ENCODE data around the gene OSER1. TPM values are rescaled to one million over a fixed set of nuclear protein-coding genes. Genes with fewer than 3 reads are reported as not detected.

OSER1 gene
- total RNA-seq, 1 experiment from 2014 or later = 35.7 TPM

GRCh38 chr20:44182135-44182765 is 28.3 kb downstream of the OSER1 start:
- H3K4ac ChIP-seq (ENCODE audit: low read depth, low read length) = no peak overlapping the region
- no peaks in the 10 kb centered on the region for H3K27me3 ChIP-seq (ENCODE audit: insufficient read depth, low read length)
- H3K56ac ChIP-seq (ENCODE audit: insufficient read length, low read depth, low read length) = no peak overlapping the region
- H3K9me3 ChIP-seq (ENCODE audit: control insufficient read depth, low read depth, low read length) = no peaks in the 10 kb centered on the region
- H4K8ac ChIP-seq (replicated peaks; ENCODE audit: insufficient read length, low read depth, low read length) = no peak overlapping the region
- peaks cover 7% of the 10 kb centered on the region for H3K27me3 Mint-ChIP-seq (ENCODE audit: low read depth)
- H3T11ph ChIP-seq (ENCODE audit: low read length) = no peak overlapping the region
- H4K91ac ChIP-seq (ENCODE audit: insufficient read length, low read depth, low read length) = no peak overlapping the region
- H2AK5ac ChIP-seq (ENCODE audit: insufficient read length, low read length) = no peak overlapping the region
- no peaks in the 10 kb centered on the region for H3K9me3 Mint-ChIP-seq
- no peak overlapping the region for H2BK5ac ChIP-seq (ENCODE audit: insufficient read length, low read length)
- H2BK120ac ChIP-seq (ENCODE audit: low read depth, low read length, poor library complexity, severe bottlenecking) = no peak overlapping the region
- no peak overlapping the region for H2AFZ ChIP-seq (ENCODE audit: low read length)
- H4K5ac ChIP-seq (ENCODE audit: insufficient read length, low read depth, low read length) = no peak overlapping the region
- H2BK15ac ChIP-seq (ENCODE audit: low read depth, low read length) = no peak overlapping the region
- H3K23me2 ChIP-seq (ENCODE audit: insufficient read length, low read depth, low read length, poor library complexity, severe bottlenecking) = peaks cover 8% of the 10 kb centered on the region
- H3K18ac ChIP-seq (ENCODE audit: insufficient read length, low read depth, low read length) = no peak overlapping the region
- no peak overlapping the region for H3K4me2 ChIP-seq (ENCODE audit: insufficient read depth, insufficient read length, low read length)
- no peaks in the 10 kb centered on the region for H4K20me1 ChIP-seq (ENCODE audit: control insufficient read depth, insufficient read depth, insufficient read length)
- TF ChIP-seq CTCF (conservative IDR thresholded peaks at IDR 0.05) = no peak
- H3K4me1 ChIP-seq (ENCODE audit: insufficient read depth, low read length) = peaks cover 5% of the 10 kb centered on the region; the same call in 1 of the 2 replicates
- H3K36me3 Mint-ChIP-seq (ENCODE audit: insufficient read depth in 1 of 3, low read depth in 3 of 3) = no peaks in the 10 kb centered on the region
- H3K14ac ChIP-seq (ENCODE audit: insufficient read depth, low read length) = no peak overlapping the region
- no peak overlapping the region for H3K4me3 Mint-ChIP-seq
- no peak overlapping the region for H3K23ac ChIP-seq (ENCODE audit: insufficient read length, low read depth, low read length)
- H3K79me2 ChIP-seq (ENCODE audit: insufficient read depth, low read length) = no peaks in the 10 kb centered on the region
- H3K4me1 Mint-ChIP-seq = peaks cover 14 to 22% of the 10 kb centered on the region in 2 experiments
- no peak overlapping the region for H2BK20ac ChIP-seq (ENCODE audit: low read depth, low read length, poor library complexity, severe bottlenecking)
- H2BK12ac ChIP-seq (ENCODE audit: insufficient read length, low read depth, low read length) = no peak overlapping the region
- H3K27ac Mint-ChIP-seq = no peak overlapping the region
- no peak overlapping the region for H3K9ac ChIP-seq (ENCODE audit: extremely low read depth, insufficient read length, low read length)
- no CpG with 5 or more reads among the region's 13 CpGs for WGBS (ENCODE audit: extremely low coverage, insufficient read length, low lambda C conversion rate)
- H3K27ac ChIP-seq (ENCODE audit: insufficient read length, low read depth, low read length) = no peak overlapping the region
- no peak for DNase-seq
- no peaks in the 10 kb centered on the region for H3K79me1 ChIP-seq (ENCODE audit: insufficient read depth, low read depth, low read length, poor library complexity, severe bottlenecking)
